ENCODE measurements around the gene EIF4EBP2. TPM values are rescaled to one million over a fixed set of nuclear protein-coding genes. Genes with fewer than 3 reads are reported as not detected.

EIF4EBP2 gene
- total RNA-seq, 2 donors from 2014 or later = 103 to 119 TPM

DNA sequence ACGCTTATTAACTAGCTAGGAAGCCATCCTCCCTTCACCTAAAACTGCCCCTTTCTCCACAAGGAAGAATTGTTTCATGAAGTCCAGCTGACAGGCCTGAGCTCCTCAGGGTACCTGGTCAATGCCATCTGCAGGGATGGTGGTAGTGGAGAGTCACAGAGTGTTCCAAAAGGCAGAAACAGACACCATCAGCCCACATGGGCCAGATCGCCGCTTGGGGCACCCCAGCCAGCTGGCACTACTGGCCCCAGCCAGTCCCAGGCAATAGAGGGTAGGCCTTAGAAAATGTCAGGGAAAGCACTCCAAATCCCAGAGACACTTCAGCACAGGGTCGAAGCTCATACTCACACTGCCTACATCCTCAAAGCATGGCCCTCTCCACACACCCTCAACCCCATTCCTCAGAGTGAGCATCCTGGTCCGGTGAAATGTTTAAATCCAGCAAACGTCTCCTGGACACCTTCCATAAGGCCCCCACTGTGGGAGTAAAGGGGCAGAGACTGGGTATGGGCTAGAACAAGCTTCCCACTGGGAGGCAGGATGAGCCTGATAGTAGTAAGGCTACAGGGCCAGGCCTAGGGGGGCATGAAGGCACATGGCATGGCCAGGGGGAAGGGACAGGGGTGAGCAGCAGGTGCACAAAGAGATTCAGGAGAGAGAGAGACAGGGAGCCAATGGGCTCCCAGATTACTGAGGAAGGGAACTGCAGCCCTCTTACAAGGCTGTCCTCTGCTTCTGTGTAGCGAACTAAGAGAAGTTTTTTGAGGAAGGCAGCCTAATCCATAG, 23.4 kb upstream of the EIF4EBP2 start:
- H3K27ac ChIP-seq (ENCODE audit: low read depth, low read length) = no peak overlapping the region
- no peak for DNase-seq
- H3K36me3 Mint-ChIP-seq (ENCODE audit: low read depth) = no peaks in the 10 kb centered on the region

DNA sequence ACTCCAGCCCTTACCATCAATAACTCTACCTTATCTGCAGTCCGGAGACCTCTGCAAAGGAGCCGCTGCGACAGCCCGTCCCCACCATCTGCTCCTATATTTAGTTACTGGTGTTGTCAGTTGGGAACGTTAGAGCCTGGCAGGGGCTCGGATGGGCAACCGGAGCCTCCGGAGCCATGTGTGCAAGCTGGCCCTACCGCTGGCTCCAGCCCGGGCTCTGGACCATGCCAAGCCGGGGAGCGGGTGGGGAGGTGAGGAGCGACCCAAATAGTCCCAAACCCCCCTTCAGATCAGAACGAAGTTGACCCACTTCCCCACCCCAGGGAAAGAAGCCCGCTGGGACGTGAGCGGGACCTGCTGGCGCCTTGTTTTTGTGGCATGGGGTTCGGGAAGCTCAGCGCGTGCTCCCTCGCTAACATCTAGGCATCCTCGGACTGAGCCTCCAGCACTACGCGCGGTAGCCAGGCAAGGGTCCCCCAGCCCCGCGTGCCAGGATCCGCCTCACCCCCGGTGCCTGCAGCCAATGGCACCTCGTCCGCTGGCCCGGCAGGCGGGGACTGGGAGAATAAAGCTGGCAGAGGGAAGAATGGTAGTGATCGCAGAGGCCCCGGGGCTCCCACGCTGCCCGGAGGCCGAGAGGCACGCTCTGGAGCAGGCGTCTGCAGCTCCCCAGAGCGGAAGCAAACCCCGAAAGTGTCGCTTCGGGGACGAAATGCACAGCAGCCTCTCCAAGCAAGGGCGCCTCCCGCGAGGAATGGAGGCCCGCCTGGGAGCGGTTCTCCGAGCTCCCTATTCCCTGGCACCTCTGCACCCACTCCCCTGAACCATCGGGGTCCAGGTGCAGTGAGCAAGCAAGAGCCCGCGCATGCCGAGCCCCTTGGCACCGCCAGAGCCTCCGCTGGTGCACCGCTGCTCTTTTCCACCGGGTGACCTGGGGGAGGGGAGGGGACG, 22.2 kb upstream of the EIF4EBP2 start:
- Mint-ChIP-seq H3K4me1 (peaks cover 15% of the 10 kb centered on the region), H3K36me3 (ENCODE audit: low read depth) (no peaks in the 10 kb centered on the region), H3K27me3 (ENCODE audit: insufficient read depth) (peaks cover 28% of the 10 kb centered on the region), H3K4me3 (peak overlapping the region; percentile 75), H3K9me3 (peaks cover 2% of the 10 kb centered on the region), H3K27ac (peak overlapping the region; percentile 74)
- WGBS, 2 experiments (ENCODE audit: insufficient coverage in 1 of 2, insufficient read length in 1 of 2) = 6 to 7% methylated on average over 5 to 61 of the region's 61 CpGs
- Histone ChIP-seq H3K4me1 (ENCODE audit: control insufficient read depth, insufficient read depth, low read length) (peaks cover 4% of the 10 kb centered on the region), H3K27me3 (ENCODE audit: control insufficient read depth, insufficient read depth, low read length, poor library complexity, severe bottlenecking) (peaks cover 13% of the 10 kb centered on the region), H3K9me3 (ENCODE audit: control insufficient read depth, low read length) (peaks cover 9% of the 10 kb centered on the region), H3K27ac (ENCODE audit: low read depth, low read length) (peak overlapping the region; percentile 67), H3K4me3 (ENCODE audit: low read length) (peak overlapping the region; percentile 92), H3K36me3 (ENCODE audit: control insufficient read depth, insufficient read depth, low read length) (no peaks in the 10 kb centered on the region), H3K9ac (ENCODE audit: extremely low read depth, low read length, poor library complexity, severe bottlenecking) (peak overlapping the region; percentile 42)
- peak; percentile 85 for DNase-seq
- TF ChIP-seq, protein P1, sequence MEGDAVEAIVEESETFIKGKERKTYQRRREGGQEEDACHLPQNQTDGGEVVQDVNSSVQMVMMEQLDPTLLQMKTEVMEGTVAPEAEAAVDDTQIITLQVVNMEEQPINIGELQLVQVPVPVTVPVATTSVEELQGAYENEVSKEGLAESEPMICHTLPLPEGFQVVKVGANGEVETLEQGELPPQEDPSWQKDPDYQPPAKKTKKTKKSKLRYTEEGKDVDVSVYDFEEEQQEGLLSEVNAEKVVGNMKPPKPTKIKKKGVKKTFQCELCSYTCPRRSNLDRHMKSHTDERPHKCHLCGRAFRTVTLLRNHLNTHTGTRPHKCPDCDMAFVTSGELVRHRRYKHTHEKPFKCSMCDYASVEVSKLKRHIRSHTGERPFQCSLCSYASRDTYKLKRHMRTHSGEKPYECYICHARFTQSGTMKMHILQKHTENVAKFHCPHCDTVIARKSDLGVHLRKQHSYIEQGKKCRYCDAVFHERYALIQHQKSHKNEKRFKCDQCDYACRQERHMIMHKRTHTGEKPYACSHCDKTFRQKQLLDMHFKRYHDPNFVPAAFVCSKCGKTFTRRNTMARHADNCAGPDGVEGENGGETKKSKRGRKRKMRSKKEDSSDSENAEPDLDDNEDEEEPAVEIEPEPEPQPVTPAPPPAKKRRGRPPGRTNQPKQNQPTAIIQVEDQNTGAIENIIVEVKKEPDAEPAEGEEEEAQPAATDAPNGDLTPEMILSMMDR (conservative IDR thresholded peaks at IDR 0.05) = no peak

More for the DNA sequence above, 23.4 kb upstream of the EIF4EBP2 start:
- Histone ChIP-seq H3K4me3 (ENCODE audit: low read length) (no peak overlapping the region), H3K9ac (ENCODE audit: extremely low read depth, low read length, poor library complexity, severe bottlenecking) (no peak overlapping the region), H3K9me3 (ENCODE audit: control insufficient read depth, low read length) (peaks cover 9% of the 10 kb centered on the region), H3K27me3 (ENCODE audit: control insufficient read depth, insufficient read depth, low read length, poor library complexity, severe bottlenecking) (peaks cover 13% of the 10 kb centered on the region), H3K36me3 (ENCODE audit: control insufficient read depth, insufficient read depth, low read length) (no peaks in the 10 kb centered on the region), H3K4me1 (ENCODE audit: control insufficient read depth, insufficient read depth, low read length) (peaks cover 7% of the 10 kb centered on the region)
- WGBS, 2 experiments (ENCODE audit: insufficient coverage in 1 of 2, insufficient read length in 1 of 2) = 92% methylated on average over 3 to 7 of the region's 7 CpGs
- Mint-ChIP-seq H3K4me3 (peak overlapping the region; percentile 75), H3K27ac (no peak overlapping the region), H3K4me1 (peaks cover 23% of the 10 kb centered on the region), H3K9me3 (peaks cover 2% of the 10 kb centered on the region), H3K27me3 (ENCODE audit: insufficient read depth) (peaks cover 28% of the 10 kb centered on the region)
- TF ChIP-seq, protein P1 (conservative IDR thresholded peaks at IDR 0.05) = no peak

DNA sequence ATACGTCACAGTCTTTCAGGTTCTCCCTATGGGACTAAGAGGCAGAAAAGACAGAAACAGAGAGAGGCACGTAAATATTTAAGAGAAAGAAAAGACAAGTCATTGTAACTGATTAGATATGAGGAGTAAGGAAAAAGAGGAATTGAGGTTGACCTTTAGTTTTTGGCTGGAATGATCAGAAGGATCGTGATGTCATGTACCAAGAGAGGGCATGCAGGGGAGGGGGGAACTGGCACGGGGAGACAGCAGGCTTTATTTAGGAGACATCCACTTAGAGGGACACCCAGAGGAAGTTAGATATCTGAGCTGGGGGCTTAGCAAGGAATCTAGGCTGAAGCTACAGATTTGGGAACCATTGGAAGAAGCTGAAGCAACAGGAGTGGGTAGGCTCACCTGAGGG, 12.3 kb upstream of the EIF4EBP2 start:
- Mint-ChIP-seq H3K27me3 (ENCODE audit: insufficient read depth) (peaks cover 7% of the 10 kb centered on the region), H3K4me3 (no peak overlapping the region), H3K36me3 (ENCODE audit: low read depth) (no peaks in the 10 kb centered on the region), H3K9me3 (no peaks in the 10 kb centered on the region), H3K27ac (no peak overlapping the region), H3K4me1 (peaks cover 14% of the 10 kb centered on the region)
- H3K27me3 ChIP-seq (ENCODE audit: control insufficient read depth, insufficient read depth, low read length, poor library complexity, severe bottlenecking) = no peaks in the 10 kb centered on the region
- no peak overlapping the region for H3K27ac ChIP-seq (ENCODE audit: low read depth, low read length)
- no peak overlapping the region for H3K9ac ChIP-seq (ENCODE audit: extremely low read depth, low read length, poor library complexity, severe bottlenecking)
- no peaks in the 10 kb centered on the region for H3K4me1 ChIP-seq (ENCODE audit: control insufficient read depth, insufficient read depth, low read length)
- TF ChIP-seq, protein P1 (conservative IDR thresholded peaks at IDR 0.05) = no peak
- H3K36me3 ChIP-seq (ENCODE audit: control insufficient read depth, insufficient read depth, low read length) = no peaks in the 10 kb centered on the region
- DNase-seq = no peak
- WGBS, 2 experiments (ENCODE audit: insufficient coverage in 1 of 2, insufficient read length in 1 of 2) = 76 to 84% methylated on average over 4 of the region's 4 CpGs
- H3K9me3 ChIP-seq (ENCODE audit: control insufficient read depth, low read length) = no peaks in the 10 kb centered on the region
- H3K4me3 ChIP-seq (ENCODE audit: low read length) = no peak overlapping the region

Data from endodermal cell (in vitro differentiated cells).